Esophagus muscularis mucosa (tissue), 4 donors: ENCODE data around the gene BMP2K. TPM values are rescaled to one million over a fixed set of nuclear protein-coding genes. Genes with fewer than 3 reads are reported as not detected.
"Not testable (repeated sequence)": the region's sequence is repeated elsewhere in the genome, so short reads cannot be mapped to it uniquely, and the experiment has no call there.

Source experiments
- DNase-seq: peaks from one replicate; pipeline ENCODE4 v3.0.0-alpha.2; 2017; ENCODE audit errors: extremely low spot score
- H3K27ac ChIP-seq, 4 donors: fragments of 200-600 bp; sonication (generic); replicated peaks in 1 of 4; 1 replicate in 3 of 4; 2 replicates in 1 of 4; pipeline ENCODE4 v1.5.1; 2016 to 2019; ENCODE audit warnings: mild to moderate bottlenecking in 1 of 4
- H3K27me3 ChIP-seq, 4 donors: fragments of 200-600 bp; sonication (generic); one replicate each; pipeline versions ENCODE4 v1.5.1 to v1.6.0; 2016 to 2019
- H3K36me3 ChIP-seq, 4 donors: fragments of 200-600 bp; sonication (generic); one replicate each; pipeline ENCODE4 v1.5.1; 2016 to 2019
- H3K4me1 ChIP-seq, 4 donors: fragments of 200-600 bp; sonication (generic); one replicate each; pipeline ENCODE4 v1.5.1; 2016 to 2019
- H3K4me3 ChIP-seq, 4 donors: fragments of 200-600 bp; sonication (generic); 1 replicate in 2 of 4; 2 replicates in 2 of 4; pipeline ENCODE4 v1.5.1; 2016 to 2019; ENCODE audit warnings: mild to moderate bottlenecking in 4 of 4, moderate library complexity in 1 of 4
- H3K9me3 ChIP-seq, 4 donors: fragments of 200-600 bp; sonication (generic); 1 replicate in 3 of 4; 2 replicates in 1 of 4; pipeline ENCODE4 v1.5.1; 2016 to 2019
- CTCF ChIP-seq, 3 experiments: fragments of 200-600 bp in 2 of 3; fragments of 450-650 bp in 1 of 3; sonication (generic) in 2 of 3; IDR thresholded peaks; one replicate each; pipeline ENCODE4 v1.5.1; 2017 to 2019; ENCODE audit warnings: antibody characterized with exemption in 3 of 3, mild to moderate bottlenecking in 2 of 3, moderate library complexity in 1 of 3
- EP300 ChIP-seq: sonication (generic); formaldehyde crosslinking; IDR thresholded peaks from one replicate; pipeline ENCODE4 v1.6.1; 2017; ENCODE audit warnings: antibody characterized with exemption
- POLR2A ChIP-seq: fragments of 450-650 bp; IDR thresholded peaks from one replicate; pipeline ENCODE4 v1.6.1; 2017; ENCODE audit warnings: antibody characterized with exemption, moderate library complexity, mild to moderate bottlenecking, low read depth
- POLR2AphosphoS5 ChIP-seq, 2 donors: sonication (generic); formaldehyde crosslinking; IDR thresholded peaks; one replicate each; pipeline ENCODE4 v1.6.1; 2017; ENCODE audit warnings: antibody characterized with exemption in 2 of 2
- WGBS: methylation state at CpG from one replicate; pipeline ENCODE4 v1.1.5; 2018; 5-methylcytosine and 5-hydroxymethylcytosine counted together
- intact Hi-C: fragments of 100-400 bp; cut with DNase I; formaldehyde crosslinking; loops from one replicate; pipeline ENCODE4 v1.15.1; 2023
- total RNA-seq, 4 donors: library from RNA; depleted of rRNA; stranded (reverse); fragments of >200 nt; gene quantifications; one replicate each; pipeline versions ENCODE4 v1.1.0 to v1.2.1, GENCODE V29; 2016

BMP2K gene
- total RNA-seq, 4 donors from 2014 or later: 42.5 to 53.0 (median 45.0) TPM

- intact Hi-C loops: no loop called here
- 87% methylated on average over 3 of the region's 3 CpGs for WGBS
Measured at GRCh38 chr4:78788007-78788889, 12.1 kb downstream of the BMP2K start.

GRCh38 chr4:78795594-78796416 lies 19.7 kb downstream of the BMP2K start:
- H3K4me3 ChIP-seq, H3K27me3 ChIP-seq, DNase-seq, H3K4me1 ChIP-seq, H3K27ac ChIP-seq, H3K36me3 ChIP-seq, H3K9me3 ChIP-seq, intact Hi-C loops: not testable (repeated sequence)
- 100% methylated on average over 4 of the region's 5 CpGs for WGBS

More at GRCh38 chr4:78788007-78788889, 12.1 kb downstream of the BMP2K start:
- H3K9me3 ChIP-seq: no peaks in the 10 kb centered on the region
- no peaks in the 10 kb centered on the region for H3K27me3 ChIP-seq
- H3K27ac ChIP-seq: no peak overlapping the region
- DNase-seq: no peak
- no peak for TF ChIP-seq EP300
- no peak for TF ChIP-seq POLR2A
- no peak for TF ChIP-seq POLR2AphosphoS5 (IDR thresholded peaks at IDR 0.05)
- TF ChIP-seq CTCF (IDR thresholded peaks at IDR 0.05): no peak
- no peaks in the 10 kb centered on the region for H3K36me3 ChIP-seq
- H3K4me3 ChIP-seq: no peak overlapping the region
- H3K4me1 ChIP-seq: peaks cover 22 to 43% (median 29%) of the 10 kb centered on the region in 4 donors

- intact Hi-C loops: no loop called here
- Histone ChIP-seq H3K27ac (no peak overlapping the region), H3K9me3 (no peaks in the 10 kb centered on the region), H3K4me3 (no peak overlapping the region), H3K36me3 (no peaks in the 10 kb centered on the region), H3K27me3 (no peaks in the 10 kb centered on the region), H3K4me1 (peaks cover 0 to 7% (median 0%) of the 10 kb centered on the region in 4 donors)
- 84% methylated on average over 2 of the region's 2 CpGs for WGBS
- TF ChIP-seq CTCF (IDR thresholded peaks at IDR 0.05): no peak
- TF ChIP-seq POLR2AphosphoS5 (IDR thresholded peaks at IDR 0.05): no peak
- DNase-seq: no peak
Measured at GRCh38 chr4:78796526-78796925, 20.4 kb downstream of the BMP2K start.

GRCh38 chr4:78797777-78798284 lies 21.7 kb downstream of the BMP2K start:
- no peak overlapping the region for H3K4me3 ChIP-seq
- peaks cover 0 to 7% (median 0%) of the 10 kb centered on the region in 4 donors for H3K4me1 ChIP-seq
- 98% methylated on average over 4 of the region's 4 CpGs for WGBS
- H3K9me3 ChIP-seq: no peaks in the 10 kb centered on the region
- intact Hi-C loops: no loop called here
- no peaks in the 10 kb centered on the region for H3K36me3 ChIP-seq
- no peak overlapping the region for H3K27ac ChIP-seq
- H3K27me3 ChIP-seq: no peaks in the 10 kb centered on the region
- TF ChIP-seq CTCF (IDR thresholded peaks at IDR 0.05): no peak
- TF ChIP-seq POLR2A: no peak
- no peak for TF ChIP-seq POLR2AphosphoS5 (IDR thresholded peaks at IDR 0.05)
- no peak for TF ChIP-seq EP300
- DNase-seq: no peak
